ENCODE data around the gene BICDL1.

The BICDL1 gene

DNA sequence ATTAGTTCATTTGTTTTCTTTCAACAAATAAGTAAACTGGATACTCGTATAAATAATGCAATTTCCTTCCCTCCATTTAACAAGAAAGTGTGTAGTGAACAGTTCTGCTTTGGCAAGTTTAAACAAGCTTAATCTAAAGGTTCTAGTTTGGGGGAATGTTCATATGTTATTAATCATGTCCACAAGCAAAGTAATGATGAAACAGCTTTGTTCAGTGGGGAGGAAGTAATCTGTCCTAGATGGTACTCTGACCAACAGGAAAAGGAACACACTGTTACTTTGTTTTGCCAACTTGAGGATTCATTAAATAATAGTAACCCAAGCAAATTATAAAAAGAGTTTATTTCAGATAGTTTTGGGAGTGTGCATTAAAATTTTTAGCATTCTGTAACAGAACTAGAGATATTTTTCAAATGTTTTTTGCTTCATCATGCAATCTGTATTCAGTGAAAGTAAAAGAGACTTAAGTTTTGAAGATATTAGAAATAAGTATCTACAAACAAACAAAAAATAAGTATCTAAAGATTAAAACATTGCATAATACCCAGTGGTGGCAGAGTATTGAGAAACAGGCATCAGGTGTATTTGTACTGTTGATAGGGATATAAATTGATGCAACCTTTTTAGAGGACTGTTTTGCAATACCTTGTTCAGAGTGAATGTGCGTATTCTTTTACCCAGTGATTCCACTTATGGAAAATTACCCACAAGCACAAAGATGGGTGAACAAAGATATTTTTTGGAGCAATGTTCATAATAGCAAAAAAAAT is 66.4 kb downstream of the BICDL1 start:
- DNase-seq (ENCODE audit: low read depth, low spot score) = no peak

DNA sequence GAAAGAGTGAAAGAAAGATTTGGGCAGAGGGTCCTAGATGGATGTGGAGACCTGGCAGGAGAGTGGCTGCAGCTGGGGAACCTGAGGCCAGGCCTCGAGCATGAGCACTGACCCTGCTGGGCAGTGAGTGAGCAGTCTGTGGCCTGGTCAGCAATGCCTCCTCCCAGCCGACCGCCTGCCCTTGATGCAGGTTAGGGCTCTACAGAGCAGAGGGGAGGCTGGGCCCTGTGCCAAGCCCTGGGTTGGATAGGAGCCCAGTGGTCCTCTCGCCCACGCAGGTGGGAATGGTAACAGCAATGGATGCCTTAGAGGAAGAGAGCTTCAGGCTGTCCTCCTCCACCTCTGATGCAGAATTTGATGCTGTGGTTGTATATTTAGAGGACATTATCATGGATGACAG is 67.7 kb downstream of the BICDL1 start:
- DNase-seq (ENCODE audit: low read depth, low spot score) = no peak

DNA sequence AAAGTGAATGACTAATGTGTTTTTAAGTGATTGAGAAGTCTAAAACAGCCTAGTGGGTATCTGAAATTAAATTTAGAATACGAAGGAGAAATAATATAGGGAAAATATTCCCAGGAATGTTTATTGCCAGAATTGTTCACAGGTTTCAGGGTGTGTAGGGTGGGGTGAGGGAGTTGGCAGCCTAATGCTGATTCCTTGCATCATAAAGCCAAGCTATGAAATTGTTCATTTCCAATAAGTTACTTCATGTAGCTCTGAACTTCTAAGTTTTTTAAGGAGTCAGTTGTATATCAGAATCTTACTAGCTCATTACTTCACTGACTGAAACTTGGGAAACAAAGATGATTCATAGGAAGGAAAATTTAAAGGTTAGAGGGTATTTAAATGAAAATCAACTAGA is 71.2 kb downstream of the BICDL1 start:
- DNase-seq (ENCODE audit: low read depth, low spot score) = no peak

DNA sequence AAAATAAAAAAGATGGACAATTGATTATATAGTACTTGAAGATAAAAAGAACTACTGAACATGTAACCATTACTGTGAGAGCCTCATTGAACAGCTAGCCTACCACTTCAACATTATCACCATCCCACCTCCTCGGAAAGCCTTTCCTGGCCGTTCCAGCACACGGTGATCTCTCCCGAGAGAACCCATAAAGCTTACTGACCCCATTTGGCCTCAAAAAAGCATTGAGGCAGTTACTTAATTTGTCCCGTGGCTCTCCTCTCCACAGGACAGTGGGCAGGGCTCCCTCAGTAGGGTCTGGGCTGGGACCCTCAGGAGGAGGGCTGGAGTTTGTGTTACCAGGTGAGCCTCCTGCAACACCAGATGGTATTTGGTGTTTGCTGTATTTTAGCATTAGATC is 71.7 kb downstream of the BICDL1 start:
- no peak for DNase-seq (ENCODE audit: low read depth, low spot score)

DNA sequence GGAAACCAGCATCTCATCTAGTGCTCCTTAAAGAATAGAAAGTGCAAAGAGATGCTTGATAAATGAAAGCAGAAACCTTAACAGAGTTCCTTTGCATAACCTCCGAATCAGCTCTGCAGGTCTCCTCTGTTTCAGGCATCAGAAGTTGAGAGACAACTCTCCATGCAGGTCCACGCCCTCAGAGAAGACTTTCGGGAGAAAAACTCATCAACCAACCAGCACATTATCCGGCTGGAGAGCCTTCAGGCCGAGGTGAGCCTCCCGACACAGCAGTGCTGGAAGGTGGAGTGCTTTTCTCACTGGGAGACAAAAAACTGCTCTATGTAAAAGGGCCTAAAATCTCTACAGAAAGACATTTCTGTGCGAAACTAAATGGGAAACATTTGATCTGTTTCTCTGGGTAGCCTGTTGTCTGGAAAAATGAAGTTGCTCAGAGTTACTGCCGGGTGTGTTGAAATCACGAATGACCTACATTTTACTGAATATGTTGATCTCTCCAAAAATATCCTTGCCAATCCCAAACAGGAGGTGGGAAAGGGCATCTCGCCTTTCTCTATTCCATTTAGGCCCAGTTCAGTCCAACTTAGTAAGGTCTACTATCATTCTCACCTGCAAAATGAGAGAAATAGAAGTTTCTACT is 72.7 kb downstream of the BICDL1 start:
- DNase-seq (ENCODE audit: low read depth, low spot score) = no peak

DNA sequence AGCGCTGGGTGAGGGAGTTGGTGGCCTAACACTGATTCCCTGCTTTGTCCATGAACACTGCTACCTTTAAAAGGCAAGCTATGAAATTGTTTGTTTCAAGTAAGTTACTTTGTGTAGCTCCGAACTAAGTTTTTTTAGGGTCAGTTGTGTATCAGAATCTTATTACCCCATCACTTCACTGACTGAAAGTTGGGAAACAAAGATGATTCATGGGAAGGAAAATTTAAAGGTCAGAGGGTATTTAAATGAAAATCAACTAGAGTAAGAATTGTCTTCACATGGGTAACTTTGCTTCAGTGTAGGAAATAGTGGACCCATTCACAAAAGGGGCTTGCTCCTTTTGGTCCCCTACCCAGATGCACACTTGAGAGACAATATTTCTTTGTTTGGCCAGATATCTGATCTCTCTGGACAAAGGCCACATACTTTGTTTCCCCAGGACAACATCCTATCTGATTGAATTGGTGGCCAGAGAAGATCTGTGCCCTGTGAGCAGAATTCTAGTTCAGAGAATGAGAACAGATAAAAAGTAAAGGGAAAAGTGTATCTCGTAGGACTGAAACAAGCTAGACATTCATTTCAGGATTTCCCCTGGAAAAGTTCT is 74.0 kb downstream of the BICDL1 start:
- DNase-seq (ENCODE audit: low read depth, low spot score) = no peak

DNA sequence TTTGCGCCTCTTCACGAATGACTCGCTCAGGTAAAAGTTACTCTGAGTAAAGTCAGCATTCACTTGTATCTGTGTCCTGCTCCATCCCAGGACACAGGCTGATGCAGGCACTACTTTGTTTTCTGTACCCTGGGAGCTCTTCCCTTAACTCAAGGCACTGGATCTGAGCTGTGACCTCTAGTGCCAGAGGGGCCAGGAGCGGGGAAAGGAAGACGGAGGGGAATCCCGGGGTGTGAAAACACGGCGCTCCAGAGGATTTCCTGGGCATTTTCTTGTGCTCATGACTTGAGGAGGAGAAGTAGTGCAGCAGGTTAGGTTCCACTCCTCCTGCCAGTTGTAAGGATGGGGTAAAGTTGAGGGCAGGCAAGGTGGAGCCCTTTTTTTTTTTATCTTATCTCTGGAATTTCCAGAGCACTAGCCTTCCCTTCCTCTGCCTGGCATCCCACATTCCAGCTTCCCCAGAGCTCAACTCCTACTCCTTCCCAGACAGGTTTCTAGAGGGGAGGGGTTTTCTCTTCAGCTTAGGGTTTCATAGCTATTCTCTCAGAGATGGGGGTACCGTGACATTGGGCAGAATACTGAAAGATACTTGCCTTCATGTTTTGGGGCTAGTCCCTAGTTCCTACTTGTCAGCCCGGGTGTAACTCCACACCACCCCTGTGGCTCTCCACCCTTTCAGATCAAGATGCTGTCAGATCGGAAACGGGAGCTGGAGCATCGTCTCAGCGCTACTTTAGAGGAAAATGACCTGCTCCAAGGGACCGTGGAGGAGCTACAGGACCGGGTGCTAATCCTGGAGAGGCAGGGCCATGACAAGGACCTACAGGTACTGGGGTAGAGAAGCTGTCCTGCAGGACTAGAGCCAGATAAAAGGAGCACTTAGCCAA is 75.3 kb downstream of the BICDL1 start:
- no peak for DNase-seq (ENCODE audit: low read depth, low spot score)

DNA sequence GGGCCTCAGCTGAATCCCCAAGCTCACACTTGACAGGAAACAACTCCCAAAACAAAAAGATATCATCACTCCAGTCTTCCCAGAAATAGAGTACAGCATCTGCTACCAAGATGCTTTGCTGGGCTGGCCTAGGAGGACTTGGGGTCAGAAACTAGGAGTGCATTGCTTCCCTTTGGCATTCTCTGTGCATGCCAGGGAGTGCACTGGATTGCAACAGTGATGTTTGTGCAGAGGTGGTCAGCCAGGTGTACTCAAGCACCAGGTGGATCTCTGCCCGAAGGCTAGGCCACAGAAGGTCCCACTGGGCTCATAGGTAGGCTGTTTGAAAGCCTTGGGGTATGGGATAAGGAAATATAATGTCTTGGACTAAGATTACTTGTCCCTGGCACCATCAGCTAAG is 76.4 kb downstream of the BICDL1 start:
- no peak for DNase-seq (ENCODE audit: low read depth, low spot score)

DNA sequence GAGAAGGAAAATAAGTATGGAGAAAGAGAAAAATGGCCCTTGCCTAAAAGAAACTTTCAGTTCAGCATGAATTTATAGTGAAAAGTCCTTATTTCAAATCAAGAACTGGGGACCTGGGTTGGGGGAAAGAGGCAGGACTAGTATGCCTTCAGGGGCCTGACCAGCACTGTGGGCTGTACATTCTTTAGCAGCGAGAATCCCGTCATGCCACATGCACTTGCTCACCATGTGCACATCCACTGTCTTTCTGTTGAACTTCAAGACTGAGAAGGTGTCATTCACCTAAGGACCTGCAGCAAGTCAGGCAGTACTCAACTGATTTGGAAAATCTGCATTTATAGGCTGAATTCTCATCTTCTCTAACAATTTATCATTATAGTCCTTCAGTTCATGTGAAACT is 77.3 kb downstream of the BICDL1 start:
- no peak for DNase-seq (ENCODE audit: low read depth, low spot score)

DNA sequence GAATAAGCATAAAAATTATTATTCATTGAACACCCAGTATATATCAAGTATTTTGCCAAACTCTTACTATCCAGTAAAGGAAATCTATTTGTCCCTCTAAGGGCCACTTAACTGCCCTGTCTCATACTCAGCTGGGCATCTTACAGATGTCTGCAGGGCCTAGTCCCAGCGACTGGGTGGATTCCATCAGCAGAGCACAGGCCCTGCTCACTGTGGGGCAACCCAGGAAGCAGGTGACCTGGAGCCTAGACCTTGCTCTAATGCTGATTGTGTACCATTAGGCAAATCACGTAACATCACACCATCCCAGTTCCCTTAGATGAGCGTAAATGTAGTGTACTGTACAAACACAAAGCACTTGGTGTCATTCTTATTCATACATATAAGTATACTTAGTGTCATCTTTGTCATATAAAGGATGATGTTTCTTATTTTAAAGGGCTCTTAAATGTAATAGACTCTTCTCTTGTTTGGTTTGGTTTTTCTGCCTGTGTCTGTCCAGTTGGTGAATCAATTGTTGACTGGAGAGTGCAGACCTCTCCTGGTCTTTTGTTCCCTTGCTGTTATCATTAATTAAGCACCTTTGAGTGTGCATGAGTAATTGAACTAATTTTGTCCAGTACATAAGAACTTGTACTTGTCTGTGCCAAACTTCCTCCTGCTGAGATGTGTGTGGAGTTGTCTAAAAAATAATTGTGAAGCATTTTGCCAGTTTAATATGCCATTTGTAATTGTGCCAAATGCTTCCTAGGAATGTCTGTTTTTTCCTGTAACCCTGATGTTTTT is 78.2 kb downstream of the BICDL1 start:
- no peak for DNase-seq (ENCODE audit: low read depth, low spot score)

DNA sequence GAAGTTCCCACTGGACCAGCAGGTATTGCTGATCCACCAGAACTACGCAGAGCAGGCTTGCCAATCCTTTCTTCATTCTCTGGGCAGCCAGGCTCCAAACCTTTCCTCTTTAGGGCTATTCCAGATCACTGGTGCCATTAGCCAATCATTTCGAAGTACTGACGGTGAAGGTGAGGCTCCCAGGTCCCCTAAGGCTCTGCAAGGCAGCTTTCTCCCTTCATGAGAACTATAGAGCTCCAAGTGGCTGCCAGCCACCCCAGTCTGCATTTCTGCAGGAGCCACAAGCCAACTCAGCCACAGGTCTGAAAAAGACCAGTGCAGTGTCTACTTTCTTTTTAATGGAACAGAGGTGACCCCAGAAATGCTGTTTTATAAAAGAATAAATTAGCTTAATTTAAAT is 78.9 kb downstream of the BICDL1 start:
- DNase-seq (ENCODE audit: low read depth, low spot score) = no peak

DNA sequence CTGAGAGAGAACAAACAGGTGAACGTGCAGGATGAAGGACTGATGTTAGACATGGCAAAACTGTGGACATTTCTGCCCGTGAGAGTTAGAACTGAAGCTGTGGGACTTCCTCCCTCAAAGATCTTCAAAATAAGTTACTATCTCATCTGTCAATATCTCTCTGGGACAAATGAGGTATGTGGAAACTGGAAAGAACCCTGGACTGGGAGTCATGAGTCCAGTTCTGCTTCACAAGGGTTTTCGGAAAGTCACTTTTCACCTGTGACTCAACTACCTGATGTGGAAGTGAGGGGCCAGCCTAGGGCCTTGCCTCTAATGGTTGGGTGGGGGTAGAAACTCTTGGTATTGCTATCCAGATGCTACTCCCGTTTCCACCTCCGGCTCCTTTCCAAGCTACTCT is 80.2 kb downstream of the BICDL1 start:
- no peak for DNase-seq (ENCODE audit: low read depth, low spot score)

DNA sequence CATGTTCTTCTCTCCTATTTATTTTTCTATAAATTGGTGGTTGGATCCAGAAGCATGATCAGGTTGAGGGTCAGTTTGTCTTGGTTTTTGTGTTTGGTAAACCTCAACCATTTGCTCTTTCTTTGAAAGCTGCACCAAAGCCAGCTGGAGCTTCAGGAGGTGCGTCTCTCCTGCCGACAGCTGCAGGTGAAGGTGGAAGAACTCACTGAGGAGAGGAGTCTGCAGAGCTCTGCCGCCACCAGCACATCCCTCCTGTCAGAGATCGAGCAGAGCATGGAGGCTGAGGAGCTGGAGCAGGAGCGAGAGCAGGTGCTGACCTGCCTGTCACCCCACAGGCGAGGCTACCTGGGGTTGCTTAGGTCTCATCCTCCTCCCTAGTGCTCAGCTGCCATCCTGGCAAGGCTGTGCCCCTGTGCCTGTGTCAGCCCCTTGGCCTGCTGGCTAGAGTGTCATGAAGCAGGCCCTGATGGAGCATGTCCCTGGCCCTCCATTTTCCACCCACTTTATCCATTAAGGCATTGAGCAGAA is 82.5 kb downstream of the BICDL1 start:
- DNase-seq (ENCODE audit: low read depth, low spot score) = no peak

DNA sequence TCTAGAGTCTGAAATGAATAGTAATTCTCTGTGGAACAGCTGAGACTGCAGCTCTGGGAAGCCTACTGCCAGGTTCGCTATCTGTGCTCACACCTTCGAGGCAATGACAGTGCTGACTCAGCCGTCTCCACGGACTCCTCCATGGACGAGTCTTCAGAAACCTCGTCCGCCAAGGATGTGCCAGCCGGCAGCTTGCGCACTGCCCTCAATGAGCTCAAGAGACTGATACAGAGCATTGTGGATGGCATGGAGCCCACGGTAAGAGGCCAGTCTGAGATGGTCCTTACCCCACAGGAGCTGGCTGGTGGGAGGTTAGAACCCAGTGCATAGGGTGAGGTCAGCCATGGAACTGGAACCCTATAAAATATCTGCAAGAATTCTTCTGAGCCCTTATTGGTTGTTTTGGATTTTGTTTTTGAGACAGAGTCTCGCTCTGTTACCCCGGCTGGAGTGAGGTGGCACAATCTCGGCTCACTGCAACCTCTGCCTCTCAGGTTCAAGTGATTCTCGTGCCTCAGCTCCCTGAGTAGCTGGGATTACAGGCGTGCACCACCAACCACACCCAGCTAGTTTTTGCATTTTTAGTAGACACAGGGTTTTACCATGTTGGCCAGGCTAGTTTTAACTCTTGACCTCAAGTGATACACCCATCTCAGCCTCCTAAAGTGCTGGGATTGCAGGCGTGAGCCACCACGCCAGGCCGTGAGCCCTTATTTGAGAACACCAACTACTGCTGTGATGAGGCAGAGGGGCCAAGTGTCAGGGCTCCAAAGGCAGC is 83.6 kb downstream of the BICDL1 start:
- no peak for DNase-seq (ENCODE audit: low read depth, low spot score)

DNA sequence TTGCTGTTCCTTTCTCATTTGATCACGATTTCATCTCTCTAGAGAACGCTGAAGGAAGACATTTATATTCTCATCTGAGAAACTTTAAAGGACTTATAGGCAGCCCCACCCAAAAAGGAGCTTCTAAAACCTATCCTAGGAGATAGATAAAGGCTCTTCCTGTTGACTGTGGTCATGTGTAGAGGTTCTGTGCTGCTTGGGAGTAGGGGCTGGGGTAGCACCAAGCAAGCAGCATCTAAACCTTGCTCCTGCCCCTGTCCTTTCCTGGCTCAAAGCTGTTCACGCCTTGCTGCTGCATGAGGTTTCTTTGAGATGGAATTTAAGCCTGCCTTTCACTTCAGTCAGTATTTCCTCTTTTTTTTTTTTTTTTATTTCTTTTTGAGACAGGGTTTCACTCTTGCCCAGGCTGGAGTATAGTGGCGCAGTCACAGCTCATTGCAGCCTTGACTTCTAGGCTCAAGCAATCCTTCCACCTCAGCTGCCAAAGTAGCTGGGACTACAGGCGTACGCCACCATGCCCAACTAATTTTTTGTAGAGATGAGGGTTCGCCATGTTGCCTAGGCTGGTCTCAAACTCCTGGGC is 86.1 kb downstream of the BICDL1 start:
- no peak for DNase-seq (ENCODE audit: low read depth, low spot score)

DNA sequence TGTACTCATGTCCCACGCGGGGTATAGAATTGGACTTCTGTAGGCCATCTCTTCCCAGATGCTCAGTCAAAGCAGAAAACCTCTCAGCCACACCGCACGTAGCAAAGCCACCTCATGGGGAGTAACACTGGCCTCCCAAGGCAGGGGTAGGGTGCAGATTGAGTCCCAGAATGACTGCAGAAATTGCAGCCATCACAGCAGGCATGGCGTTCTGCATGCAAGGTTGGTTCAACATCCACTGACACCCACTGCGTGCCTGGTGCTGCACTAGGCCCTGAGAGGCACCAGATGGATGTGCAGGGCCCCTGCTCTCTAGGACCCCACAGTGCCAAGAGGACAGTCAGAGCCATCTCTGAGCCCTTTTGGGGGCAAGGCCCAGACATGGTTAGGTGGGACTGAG is 87.6 kb downstream of the BICDL1 start:
- DNase-seq (ENCODE audit: low read depth, low spot score) = no peak

DNA sequence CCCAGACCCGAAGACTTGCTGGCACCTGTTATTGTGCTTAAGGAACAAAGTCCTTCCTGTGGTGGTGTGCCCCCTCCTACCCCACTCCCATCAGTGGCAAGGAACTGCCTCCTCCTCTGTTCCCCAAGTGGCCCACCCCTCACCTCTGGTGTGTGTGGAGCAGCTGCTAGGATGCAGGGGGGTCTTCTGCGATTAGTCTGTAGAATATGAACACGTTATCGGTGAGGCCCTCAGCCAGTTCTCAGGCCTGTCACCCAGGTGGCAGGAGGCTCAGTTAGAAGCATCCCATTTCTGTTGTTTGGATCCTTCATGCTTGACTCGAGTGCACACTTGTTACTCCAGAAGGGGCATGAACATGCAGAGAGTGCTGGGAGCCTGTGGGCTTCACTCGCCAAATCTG is 88.2 kb downstream of the BICDL1 start:
- no peak for DNase-seq (ENCODE audit: low read depth, low spot score)

DNA sequence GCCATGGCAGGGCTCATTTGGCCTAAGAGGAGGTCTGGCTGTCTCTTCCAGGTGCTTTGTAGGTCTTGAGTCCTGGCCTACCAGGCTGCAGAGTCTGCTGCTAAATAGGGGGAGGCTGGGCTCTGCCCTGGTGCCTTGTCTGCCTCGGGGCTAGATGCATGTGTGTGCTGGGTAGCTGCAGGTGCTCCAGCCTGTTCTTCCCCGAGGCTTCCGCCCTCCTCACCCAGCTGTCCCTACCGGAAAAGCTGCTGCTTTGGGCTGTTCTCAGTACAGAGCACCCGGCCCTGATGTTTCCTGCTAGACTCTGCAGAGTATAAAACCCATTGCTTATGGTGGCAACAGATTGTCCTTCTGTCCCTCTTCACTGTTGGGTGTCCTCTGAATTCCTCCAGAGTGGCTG is 89.8 kb downstream of the BICDL1 start:
- no peak for DNase-seq (ENCODE audit: low read depth, low spot score)

DNA sequence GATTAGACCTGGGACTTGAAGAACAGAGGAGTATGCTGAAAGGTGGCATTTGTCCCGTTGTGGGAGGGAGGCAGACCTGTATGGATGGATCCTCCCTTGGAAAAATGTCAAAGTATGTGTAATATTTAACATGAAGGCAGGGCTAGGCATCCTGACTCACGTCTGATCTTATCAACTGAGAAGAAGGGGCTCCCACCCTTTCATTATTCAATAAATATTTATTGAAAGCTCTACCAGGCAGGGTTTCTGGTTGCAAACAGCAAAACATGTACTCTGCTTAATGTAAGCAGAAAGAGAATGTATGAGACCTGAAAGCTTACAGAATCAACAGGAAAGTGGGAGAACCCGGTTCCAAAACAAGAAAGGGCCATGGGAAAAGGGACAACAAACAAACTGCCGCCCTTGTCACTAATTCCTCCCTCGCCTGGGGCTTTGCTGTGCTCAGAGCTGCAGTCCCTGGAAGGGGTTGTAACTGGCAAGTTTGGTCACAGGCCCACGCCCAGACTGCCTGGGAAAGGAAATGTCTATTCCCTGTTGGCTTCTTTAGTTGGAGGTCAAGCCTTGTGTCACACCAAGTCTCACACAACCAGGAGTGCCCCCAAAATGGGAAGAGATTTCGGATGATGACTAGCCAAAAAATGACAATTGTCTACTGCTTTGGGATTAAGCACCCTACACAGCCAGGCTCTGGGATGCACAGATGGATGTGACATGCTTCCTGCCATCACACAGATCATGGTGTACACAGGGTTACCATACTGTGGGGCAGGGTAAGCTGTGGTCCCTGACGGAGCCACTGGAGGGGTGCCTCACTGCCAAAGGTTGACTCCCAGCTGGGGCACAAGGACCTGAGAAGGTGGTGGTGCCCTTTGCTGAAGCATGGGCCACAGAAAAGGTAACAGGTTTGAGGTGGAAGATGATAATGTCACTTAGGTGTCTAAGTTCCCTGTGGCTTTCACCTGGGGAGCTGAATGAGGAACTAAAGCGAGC is 90.7 kb downstream of the BICDL1 start:
- DNase-seq (ENCODE audit: low read depth, low spot score) = no peak

Data from iPS DF 19.7 (cell line).